ENCODE data around the gene NKX2-4.

DNA sequence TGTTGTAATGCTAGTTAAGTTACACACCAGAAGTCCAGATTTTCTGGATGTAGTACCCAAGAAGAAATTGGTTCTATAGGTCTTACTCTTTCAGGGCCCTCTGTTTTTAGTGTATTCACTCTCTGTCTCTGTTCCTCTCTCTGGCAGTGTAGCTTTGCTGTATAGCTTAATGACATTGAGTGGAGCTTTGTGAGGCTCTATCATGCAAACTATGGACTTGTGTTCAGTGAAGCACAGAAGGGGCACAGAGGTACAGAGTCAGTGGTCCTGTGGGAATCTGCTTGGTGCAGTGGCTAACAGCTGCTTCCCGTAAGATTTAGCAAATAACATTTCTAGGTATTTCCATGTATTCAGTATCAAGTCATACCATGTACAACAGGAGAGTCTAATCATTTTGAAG is 26.1 kb downstream of the NKX2-4 start:
- TF ChIP-seq POLR2A (IDR thresholded peaks at IDR 0.05; ENCODE audit: low read length) = no peak
- TF ChIP-seq GATA1 (IDR thresholded peaks at IDR 0.05; ENCODE audit: low read depth, low read length) = no peak

All from erythroblast (primary cell).